Natural killer cell (primary cell): ENCODE measurements around the gene CEL. TPM values are rescaled to one million over a fixed set of nuclear protein-coding genes. Genes with fewer than 3 reads are reported as not detected.

ENCODE experiments used
- ATAC-seq, 3 donors: fragments of 150-1000 bp in 2 of 3; fragments of 200-7000 bp in 1 of 3; cut with Tn5 transposase; 1 replicate in 1 of 3; 2 replicates in 2 of 3; pipeline ENCODE4 v1.10.0; 2021; ENCODE audit warnings: mild to moderate bottlenecking in 2 of 3, moderate library complexity in 2 of 3
- DNase-seq, 2 donors: peaks; one replicate each; pipeline versions ENCODE4 v3.0.0 to v3.0.0-alpha.2; 2013 to 2021; ENCODE audit warnings: mixed read lengths in 1 of 2
- H3K27ac ChIP-seq: one replicate; pipeline ENCODE4 v1.5.1; 2013; ENCODE audit warnings: mild to moderate bottlenecking, low read length
- H3K27me3 ChIP-seq: one replicate; pipeline ENCODE4 v1.6.1; 2013; ENCODE audit warnings: low read length; ENCODE audit not compliant: control insufficient read depth, insufficient read depth
- H3K36me3 ChIP-seq: one replicate; pipeline ENCODE4 v1.6.1; 2013; ENCODE audit warnings: low read length; ENCODE audit not compliant: control insufficient read depth, insufficient read depth
- H3K4me1 ChIP-seq: one replicate; pipeline ENCODE4 v1.6.1; 2013; ENCODE audit warnings: low read length; ENCODE audit not compliant: control insufficient read depth, insufficient read depth
- H3K4me3 ChIP-seq: one replicate; pipeline ENCODE4 v1.5.1; 2013; ENCODE audit warnings: low read length
- H3K9me3 ChIP-seq: one replicate; pipeline ENCODE4 v1.6.1; 2013; ENCODE audit warnings: low read length; ENCODE audit not compliant: control insufficient read depth, insufficient read depth
- H3K27ac Mint-ChIP-seq, 2 donors: one replicate each; pipeline ENCODE4 v1.8.0; 2022; ENCODE audit warnings: mild to moderate bottlenecking in 2 of 2, mixed read lengths in 2 of 2, moderate library complexity in 1 of 2
- H3K27me3 Mint-ChIP-seq, 2 donors: one replicate each; pipeline ENCODE4 v1.8.0; 2022; ENCODE audit warnings: low read depth in 2 of 2, mixed read lengths in 2 of 2
- H3K36me3 Mint-ChIP-seq: one replicate; pipeline ENCODE4 v1.8.0; 2022; ENCODE audit warnings: mixed read lengths
- H3K4me1 Mint-ChIP-seq, 2 donors: one replicate each; pipeline ENCODE4 v1.8.0; 2022; ENCODE audit warnings: mixed read lengths in 2 of 2
- H3K4me3 Mint-ChIP-seq: one replicate; pipeline ENCODE4 v1.8.0; 2022; ENCODE audit warnings: mild to moderate bottlenecking, moderate library complexity, mixed read lengths
- H3K9me3 Mint-ChIP-seq, 2 donors: one replicate each; pipeline ENCODE4 v1.8.0; 2022; ENCODE audit warnings: mixed read lengths in 2 of 2
- CTCF ChIP-seq: fragments of 200-600 bp; IDR thresholded peaks from one replicate; pipeline ENCODE4 v1.8.0; 2022; ENCODE audit warnings: antibody characterized with exemption
- WGBS: methylation state at CpG from one replicate; pipeline ENCODE4 v1.1.7; 2013; ENCODE audit warnings: missing lambda C conversion rate; ENCODE audit not compliant: insufficient coverage; 5-methylcytosine and 5-hydroxymethylcytosine counted together
- intact Hi-C: fragments of 100-400 bp; cut with micrococcal nuclease; formaldehyde crosslinking; loops from one replicate; pipeline ENCODE4 v1.14.2; 2022
- total RNA-seq, 4 donors: library from RNA; stranded (reverse); fragments of 120-200 nt in 1 of 4; gene quantifications; one replicate each; pipeline versions ENCODE4 v1.2.3 to v1.2.4, GENCODE V29; 2013 to 2022

CEL gene
- total RNA-seq, 3 donors from 2014 or later (not counting 1 experiment from before 2014, with no cell fraction given), result 0.18 to 0.68 (median 0.42) TPM

DNA sequence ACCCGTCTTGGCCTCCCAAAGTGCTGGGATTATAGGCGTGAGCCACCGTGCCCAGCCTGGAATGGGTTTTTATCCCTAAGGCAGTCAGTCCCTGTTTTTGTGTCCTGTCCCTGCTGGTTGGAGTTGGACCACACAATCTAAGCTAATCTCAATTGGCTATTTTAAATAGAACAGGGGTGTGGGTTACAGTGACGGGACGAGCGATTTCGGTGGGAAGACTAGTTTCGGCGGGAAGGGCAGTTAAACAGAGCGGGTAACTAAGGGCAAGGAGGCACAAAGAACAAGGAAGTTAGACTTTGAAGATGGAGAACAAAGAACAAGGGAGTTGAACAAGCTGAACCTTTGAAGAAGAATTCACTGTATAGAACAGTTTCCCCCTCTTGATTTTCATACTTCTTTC is 29.6 kb upstream of the CEL start:
- no peaks in the 10 kb centered on the region for H3K27me3 ChIP-seq
- peaks cover 5% of the 10 kb centered on the region for H3K36me3 ChIP-seq
- peaks cover 24% of the 10 kb centered on the region for H3K4me1 ChIP-seq
- Mint-ChIP-seq H3K4me3 (peak overlapping the region; percentile 98), H3K27ac (peak overlapping the region; percentile 95 to 98), H3K36me3 (no peaks in the 10 kb centered on the region), H3K27me3 (no peaks in the 10 kb centered on the region), H3K4me1 (peaks cover 39 to 51% of the 10 kb centered on the region in 2 donors), H3K9me3 (no peaks in the 10 kb centered on the region)
- no peaks in the 10 kb centered on the region for H3K9me3 ChIP-seq
- 95% methylated on average over 10 of the region's 10 CpGs for WGBS
- no peak overlapping the region for H3K27ac ChIP-seq
- no peak overlapping the region for H3K4me3 ChIP-seq
- intact Hi-C loops, result no loop called here
- no peak for ATAC-seq
- no peak for DNase-seq
- TF ChIP-seq CTCF, result no peak

DNA sequence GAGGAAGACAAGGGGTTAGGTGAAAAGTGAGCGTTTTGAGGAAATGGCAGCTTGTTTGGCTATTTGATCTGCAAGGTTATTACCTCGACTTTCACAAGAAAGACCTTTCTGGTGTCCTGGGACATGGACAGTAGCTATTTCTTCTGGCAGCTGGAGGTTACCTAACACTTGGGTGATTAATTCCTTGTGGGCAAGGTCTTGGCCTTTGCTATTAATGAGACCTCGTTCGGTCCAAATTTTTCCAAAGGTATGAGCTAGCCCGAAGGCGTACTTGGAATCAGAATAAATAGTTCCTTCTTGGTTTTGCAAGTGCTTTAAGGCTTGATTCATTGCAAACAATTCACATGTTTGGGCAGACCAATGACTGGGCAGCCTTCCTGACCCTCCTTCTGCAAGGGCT is 26.1 kb upstream of the CEL start:
- ATAC-seq (no peak), DNase-seq (no peak)
- H3K4me3 ChIP-seq, result no peak overlapping the region
- H3K4me1 ChIP-seq, result peaks cover 14% of the 10 kb centered on the region
- no peak for TF ChIP-seq CTCF
- H3K27ac ChIP-seq, result no peak overlapping the region
- WGBS, result 79% methylated on average over 6 of the region's 6 CpGs
- intact Hi-C loops, result no loop called here
- Mint-ChIP-seq H3K4me1 (peaks cover 50 to 54% of the 10 kb centered on the region in 2 donors), H3K4me3 (no peak overlapping the region), H3K27me3 (no peaks in the 10 kb centered on the region), H3K9me3 (no peaks in the 10 kb centered on the region), H3K36me3 (no peaks in the 10 kb centered on the region), H3K27ac (no peak overlapping the region)
- H3K36me3 ChIP-seq, result peaks cover 5% of the 10 kb centered on the region
- no peaks in the 10 kb centered on the region for H3K9me3 ChIP-seq
- no peaks in the 10 kb centered on the region for H3K27me3 ChIP-seq

DNA sequence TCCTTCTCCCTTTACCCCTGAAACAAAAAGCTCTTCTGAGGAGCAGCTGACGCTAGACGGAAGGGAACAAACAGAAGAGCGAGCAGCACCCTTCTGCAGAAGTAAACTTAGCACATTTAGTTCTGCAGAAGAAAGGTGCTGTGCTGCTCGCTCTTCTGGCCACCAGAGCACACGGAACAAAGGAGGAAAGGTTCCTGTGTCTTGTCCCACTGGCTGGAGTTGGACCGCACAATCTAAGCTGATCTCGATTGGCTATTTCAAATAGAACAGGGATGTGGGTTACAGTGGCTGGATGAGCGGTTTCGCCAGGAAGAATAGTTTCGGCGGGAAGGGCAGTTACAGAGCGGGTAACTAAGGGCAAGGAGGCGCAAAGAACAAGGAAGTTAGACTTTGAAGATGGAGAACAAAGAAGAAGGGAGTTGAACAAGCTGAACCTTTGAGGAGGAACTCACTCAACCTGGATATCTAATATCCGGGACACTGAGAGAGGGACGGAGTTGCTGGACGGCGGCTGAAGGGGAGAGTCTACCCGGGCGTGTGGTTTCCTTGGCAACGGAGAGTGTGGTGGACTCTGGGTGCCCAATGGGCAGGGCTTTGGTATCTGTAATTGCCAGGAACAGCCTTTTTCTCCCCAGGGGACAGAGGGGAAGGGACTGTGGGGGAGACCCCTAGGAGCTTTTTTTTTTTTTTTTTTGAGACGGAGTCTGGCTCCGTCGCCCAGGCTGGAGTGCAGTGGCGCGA is 23.8 kb upstream of the CEL start:
- no peaks in the 10 kb centered on the region for H3K27me3 Mint-ChIP-seq
- no peak for DNase-seq
- WGBS, result 92% methylated on average over 24 of the region's 25 CpGs
- H3K27ac Mint-ChIP-seq, result no peak overlapping the region
- no peaks in the 10 kb centered on the region for H3K9me3 Mint-ChIP-seq
- peaks cover 34 to 39% of the 10 kb centered on the region in 2 donors for H3K4me1 Mint-ChIP-seq
- Histone ChIP-seq H3K4me1 (no peaks in the 10 kb centered on the region), H3K27me3 (no peaks in the 10 kb centered on the region), H3K36me3 (peaks cover 15% of the 10 kb centered on the region), H3K27ac (no peak overlapping the region), H3K9me3 (no peaks in the 10 kb centered on the region), H3K4me3 (no peak overlapping the region)
- TF ChIP-seq CTCF, result no peak
- intact Hi-C loops, result no loop called here
- ATAC-seq, result no peak
- no peaks in the 10 kb centered on the region for H3K36me3 Mint-ChIP-seq
- no peak overlapping the region for H3K4me3 Mint-ChIP-seq
